GM10266 (cell line): ENCODE data around the gene SV2C.

Experiments
- DNase-seq: peaks from one replicate; pipeline ENCODE4 v3.0.0; 2012; ENCODE audit errors: extremely low spot score
- CTCF ChIP-seq: IDR thresholded peaks from 2 replicates; pipeline ENCODE4 v1.5.1; 2012; ENCODE audit warnings: mild to moderate bottlenecking, low read depth; ENCODE audit not compliant: control insufficient read depth, insufficient read depth; ENCODE audit errors: missing control alignments

Gene SV2C

DNA sequence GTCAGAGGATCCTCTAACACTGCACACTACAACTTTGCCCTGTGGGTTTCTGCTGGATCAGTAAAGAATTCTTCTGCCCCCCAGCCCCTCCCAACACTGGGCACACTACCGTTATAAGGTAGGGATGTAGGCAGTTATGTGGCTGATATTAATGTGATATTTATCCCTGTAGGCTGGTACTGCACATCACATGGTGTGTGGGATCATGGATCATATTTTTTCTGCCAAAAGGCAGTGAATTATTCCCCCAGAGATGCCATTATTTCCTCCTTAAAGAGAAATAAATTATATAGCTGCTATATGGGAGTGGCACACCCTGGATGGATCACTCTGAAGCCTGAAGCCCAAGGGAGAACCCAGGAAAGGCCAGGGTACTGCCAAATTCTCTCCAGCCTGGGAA lies 69.5 kb downstream of the SV2C start:
- no peak for DNase-seq

DNA sequence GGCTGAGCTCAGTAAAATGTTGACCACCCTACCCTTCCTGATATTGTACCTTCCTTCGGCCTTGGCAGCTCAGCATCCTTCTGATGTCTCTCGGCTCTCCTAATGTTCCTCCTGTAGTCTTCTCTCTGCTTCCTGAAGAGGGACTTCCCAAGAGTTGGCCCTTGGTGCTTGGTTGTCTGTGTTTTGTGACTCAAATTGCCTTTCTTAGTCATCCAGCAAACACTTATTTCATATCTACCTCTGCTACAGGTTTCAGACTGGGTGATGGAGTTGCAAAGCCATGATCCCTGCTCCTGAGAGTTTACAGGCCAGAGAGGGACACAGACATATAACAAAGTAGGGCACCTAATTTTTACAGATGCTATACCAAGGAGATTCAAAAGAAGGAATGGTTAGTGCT lies 70.1 kb downstream of the SV2C start:
- no peak for TF ChIP-seq CTCF
- no peak for DNase-seq

More for the DNA sequence above, 69.5 kb downstream of the SV2C start:
- TF ChIP-seq CTCF: no peak

GRCh38 chr5:76154009-76154690 lies 71.0 kb downstream of the SV2C start:
- no peak for DNase-seq
- TF ChIP-seq CTCF: no peak

- TF ChIP-seq CTCF: no peak
- DNase-seq: no peak
Measured at GRCh38 chr5:76155536-76155935, 72.4 kb downstream of the SV2C start.

GRCh38 chr5:76162335-76162734 lies 79.2 kb downstream of the SV2C start:
- DNase-seq: no peak
- no peak for TF ChIP-seq CTCF

DNA sequence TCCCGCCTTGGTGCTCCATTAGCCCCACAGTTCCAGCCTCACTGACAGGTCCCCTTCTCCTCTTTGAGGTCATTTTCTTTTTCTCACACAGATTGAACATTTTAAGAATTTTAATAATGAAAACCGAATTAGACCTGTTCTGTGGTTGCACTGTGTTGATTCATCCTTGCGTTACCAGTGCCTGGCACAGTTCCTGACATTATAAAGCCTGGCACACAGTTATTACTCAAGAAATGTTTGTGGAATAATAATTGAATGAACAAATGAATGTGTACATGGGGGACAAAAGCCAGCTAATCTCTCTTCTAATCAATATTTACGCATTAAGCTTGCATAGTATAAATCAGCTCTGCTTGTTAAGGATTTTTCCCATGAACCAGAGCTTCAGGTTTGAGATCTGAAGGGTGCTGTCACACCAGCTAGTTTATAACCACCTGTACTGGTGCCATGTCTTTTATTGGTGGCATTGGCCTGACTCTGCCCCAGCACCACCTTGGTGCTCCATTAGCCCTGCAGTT lies 80.0 kb downstream of the SV2C start:
- TF ChIP-seq CTCF: no peak
- no peak for DNase-seq

DNA sequence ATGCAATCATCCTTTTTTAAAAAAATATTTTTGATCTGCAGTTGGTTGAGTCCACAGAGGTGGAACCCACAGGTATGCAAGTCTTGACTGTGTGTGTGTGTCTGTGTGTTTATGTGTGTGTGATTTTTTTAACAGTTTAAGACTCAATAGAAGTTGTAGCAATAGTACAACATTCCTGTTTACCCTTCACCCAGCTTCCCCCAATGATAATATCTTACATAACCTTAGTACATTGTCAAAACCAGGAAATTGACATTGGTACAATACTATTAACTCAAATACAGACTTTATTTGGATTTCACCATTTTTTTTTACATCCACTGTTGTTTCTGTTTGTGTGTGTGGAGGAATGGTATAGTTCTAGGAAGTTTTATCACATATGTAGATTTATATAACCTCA lies 81.8 kb downstream of the SV2C start:
- DNase-seq: no peak
- TF ChIP-seq CTCF: no peak
